Tibial nerve (tissue), 3 donors: ENCODE measurements around the gene NOTCH1.

Source experiments
- CTCF ChIP-seq, 5 experiments: fragments of 200-600 bp in 3 of 5; fragments of 450-650 bp in 2 of 5; sonication (generic) in 3 of 5; IDR thresholded peaks; one replicate each; pipeline ENCODE4 v1.5.1; 2016 to 2019; ENCODE audit warnings: antibody characterized with exemption in 5 of 5, mild to moderate bottlenecking in 3 of 5, moderate library complexity in 2 of 5
- POLR2A ChIP-seq, 2 donors: fragments of 450-650 bp; IDR thresholded peaks; one replicate each; pipeline ENCODE4 v1.6.1; 2017; ENCODE audit warnings: antibody characterized with exemption in 2 of 2, mild to moderate bottlenecking in 2 of 2, moderate library complexity in 2 of 2

GRCh38 chr9:136466155-136466541, 79.7 kb downstream of the NOTCH1 start:
- TF ChIP-seq POLR2A (IDR thresholded peaks at IDR 0.05), result no peak
- no peak for TF ChIP-seq CTCF (IDR thresholded peaks at IDR 0.05)
